NB4 (cell line): Measurements from ENCODE around the gene ZFP3.
"Not testable (repeated sequence)": the region's sequence is repeated elsewhere in the genome, so short reads cannot be mapped to it uniquely, and the experiment has no call there.

Experiments used
- MYC ChIP-seq: IDR thresholded peaks from 2 replicates; pipeline ENCODE4 v1.6.1; 2011; ENCODE audit warnings: low read depth, low read length
- TF ChIP-seq, protein P1 (sequence below): IDR thresholded peaks from one replicate; pipeline ENCODE4 v1.5.1; 2012; ENCODE audit warnings: low read depth, low read length

DNA sequence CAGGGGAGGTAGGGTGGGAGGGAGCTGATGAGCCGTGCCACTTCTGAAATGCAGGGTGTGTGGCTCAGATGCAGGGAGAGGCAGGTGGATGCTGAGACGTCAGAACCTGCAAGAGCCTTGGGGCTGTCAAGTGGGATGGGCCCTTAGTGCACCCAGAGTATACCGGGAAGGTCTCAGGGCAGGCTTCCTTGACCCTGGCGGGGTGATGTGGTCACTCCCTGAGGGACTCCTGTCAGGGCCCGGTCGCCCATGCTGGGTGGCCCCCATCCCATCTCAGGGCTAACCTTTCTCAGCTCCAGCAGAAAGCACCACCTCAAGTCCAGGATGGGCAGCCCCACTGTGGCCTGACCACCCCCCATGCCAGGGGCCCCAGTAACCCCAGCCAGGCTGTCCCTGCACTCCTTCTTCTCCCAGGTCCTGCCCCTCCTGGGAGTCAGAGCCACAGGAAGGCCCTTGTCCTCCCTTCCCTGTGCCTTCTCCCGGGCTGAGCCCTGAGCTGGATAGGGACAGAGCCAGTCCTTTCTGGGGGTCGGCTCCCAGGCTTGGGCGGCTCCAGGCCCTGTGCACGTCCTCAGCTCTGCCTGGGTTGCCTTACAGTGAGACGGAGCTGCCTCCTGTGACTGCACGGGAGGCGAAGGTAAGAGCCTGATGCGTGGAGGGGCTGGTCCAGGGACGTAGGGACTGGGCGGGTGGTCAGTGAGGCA lies 53.7 kb downstream of the ZFP3 start:
- TF ChIP-seq MYC: not testable (repeated sequence)
- TF ChIP-seq, protein P1, sequence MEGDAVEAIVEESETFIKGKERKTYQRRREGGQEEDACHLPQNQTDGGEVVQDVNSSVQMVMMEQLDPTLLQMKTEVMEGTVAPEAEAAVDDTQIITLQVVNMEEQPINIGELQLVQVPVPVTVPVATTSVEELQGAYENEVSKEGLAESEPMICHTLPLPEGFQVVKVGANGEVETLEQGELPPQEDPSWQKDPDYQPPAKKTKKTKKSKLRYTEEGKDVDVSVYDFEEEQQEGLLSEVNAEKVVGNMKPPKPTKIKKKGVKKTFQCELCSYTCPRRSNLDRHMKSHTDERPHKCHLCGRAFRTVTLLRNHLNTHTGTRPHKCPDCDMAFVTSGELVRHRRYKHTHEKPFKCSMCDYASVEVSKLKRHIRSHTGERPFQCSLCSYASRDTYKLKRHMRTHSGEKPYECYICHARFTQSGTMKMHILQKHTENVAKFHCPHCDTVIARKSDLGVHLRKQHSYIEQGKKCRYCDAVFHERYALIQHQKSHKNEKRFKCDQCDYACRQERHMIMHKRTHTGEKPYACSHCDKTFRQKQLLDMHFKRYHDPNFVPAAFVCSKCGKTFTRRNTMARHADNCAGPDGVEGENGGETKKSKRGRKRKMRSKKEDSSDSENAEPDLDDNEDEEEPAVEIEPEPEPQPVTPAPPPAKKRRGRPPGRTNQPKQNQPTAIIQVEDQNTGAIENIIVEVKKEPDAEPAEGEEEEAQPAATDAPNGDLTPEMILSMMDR: not testable (repeated sequence)
